HepG2 (cell line): ENCODE data around the gene ZNF106. TPM values are rescaled to one million over a fixed set of nuclear protein-coding genes. Genes with fewer than 3 reads are reported as not detected.

Source experiments
- CREM ChIP-seq, 2 experiments: sonication (generic) in 1 of 2; formaldehyde crosslinking in 1 of 2; IDR thresholded peaks; 2 replicates each; pipeline versions ENCODE4 v1.4.0 to v1.6.1; 2016 to 2020; ENCODE audit warnings: antibody characterized with exemption in 1 of 2, mild to moderate bottlenecking in 1 of 2, missing genetic modification reagents in 1 of 2
- DR1 ChIP-seq: sonication (generic); formaldehyde crosslinking; IDR thresholded peaks from 2 replicates; pipeline ENCODE4 v1.8.0; 2021; ENCODE audit warnings: mild to moderate bottlenecking, missing genetic modification reagents, inconsistent platforms
- FOXP4 ChIP-seq: sonication (generic); formaldehyde crosslinking; IDR thresholded peaks from 2 replicates; pipeline ENCODE4 v1.4.0; 2020; ENCODE audit warnings: missing genetic modification reagents
- HOXA3 ChIP-seq: sonication (generic); formaldehyde crosslinking; IDR thresholded peaks from 2 replicates; pipeline ENCODE4 v1.5.0; 2020; ENCODE audit warnings: missing genetic modification reagents
- MTA1 ChIP-seq: sonication (generic); formaldehyde crosslinking; IDR thresholded peaks from 2 replicates; pipeline ENCODE4 v1.4.0; 2020; ENCODE audit warnings: missing genetic modification reagents, mild to moderate bottlenecking, borderline replicate concordance
- RBFOX2 ChIP-seq: fragments of 200-400 bp; formaldehyde crosslinking; IDR thresholded peaks from 2 replicates; pipeline ENCODE4 v1.6.1; 2017; ENCODE audit warnings: low read depth, mild to moderate bottlenecking, low read length
- SNAPC5 ChIP-seq: sonication (generic); formaldehyde crosslinking; IDR thresholded peaks from 2 replicates; pipeline ENCODE4 v1.8.1; 2023; ENCODE audit warnings: mild to moderate bottlenecking, missing genetic modification reagents, borderline replicate concordance
- TFDP1 ChIP-seq: IDR thresholded peaks from 2 replicates; pipeline ENCODE4 v1.6.1; 2016; ENCODE audit warnings: missing compliant biosample characterization, missing genetic modification reagents, borderline replicate concordance
- TGIF2 ChIP-seq: IDR thresholded peaks from 2 replicates; pipeline ENCODE4 v1.6.1; 2016; ENCODE audit warnings: control low read depth, missing compliant biosample characterization
- ZHX1 ChIP-seq: sonication (generic); formaldehyde crosslinking; IDR thresholded peaks from 2 replicates; pipeline ENCODE4 v1.8.1; 2022; ENCODE audit warnings: low read depth, mild to moderate bottlenecking, missing genetic modification reagents
- ZNF280D ChIP-seq: sonication (generic); formaldehyde crosslinking; IDR thresholded peaks from 2 replicates; pipeline ENCODE4 v1.5.1; 2020; ENCODE audit warnings: mild to moderate bottlenecking, missing genetic modification reagents
- ZNF282 ChIP-seq: fragments of 450-650 bp; IDR thresholded peaks from 2 replicates; pipeline ENCODE4 v1.6.1; 2018; ENCODE audit not compliant: partially characterized antibody
- ZNF569 ChIP-seq: sonication (generic); formaldehyde crosslinking; IDR thresholded peaks from 2 replicates; pipeline ENCODE4 v1.5.0; 2020; ENCODE audit warnings: mild to moderate bottlenecking, missing genetic modification reagents, moderate library complexity, borderline replicate concordance
- polyA plus RNA-seq, 8 experiments: library from polyadenylated mRNA; depleted of rRNA in 3 of 8; stranded (reverse) in 7 of 8; unstranded in 1 of 8; fragments of >200 nt; fragmentation: Illumina TruSeq in 4 of 8; extraction: Trizol in 4 of 8; gene quantifications; 2 replicates each; pipeline versions ENCODE4 v1.2.1 to v1.2.3, GENCODE V29; 2011 to 2016; ENCODE audit warnings: low read depth in 4 of 8, missing spikeins in 1 of 8, mixed read lengths in 1 of 8; ENCODE audit not compliant: insufficient read depth in 1 of 8
- total RNA-seq, 5 experiments: library from RNA; depleted of rRNA; stranded (reverse); fragments of >200 nt; fragmentation: Illumina TruSeq; extraction: Trizol; gene quantifications; 2 replicates each; pipeline ENCODE4 v1.2.3, GENCODE V29; 2016; ENCODE audit warnings: low read depth in 1 of 5

ZNF106 gene
- total and polyA plus RNA-seq, 2 of the 13 experiments (the other 11 are each of a cell fraction or from before 2014, with no cell fraction given): 12.5 to 35.1 TPM

- peak; percentile 60; the same call in 1 of the 2 replicates for TF ChIP-seq ZNF280D (CRISPR knock-in tag)
- TF ChIP-seq ZNF569: 0 out of 2 replicates have a peak, but pooled peaks have one; percentile 52
- peak; percentile 95 for TF ChIP-seq RBFOX2
- no peak; the same call in 1 of the 2 replicates for TF ChIP-seq TFDP1 (CRISPR knock-in tag)
- peak; percentile 69 for TF ChIP-seq FOXP4 (CRISPR knock-in tag)
- TF ChIP-seq SNAPC5 (CRISPR knock-in tag): peak; percentile 78; the same call in 1 of the 2 replicates
- no peak for TF ChIP-seq TGIF2 (CRISPR knock-in tag)
- TF ChIP-seq ZNF282: no peak
- TF ChIP-seq MTA1 (CRISPR knock-in tag): peak; percentile 60
- 0 out of 2 replicates have a peak, but pooled peaks have one; percentile 51 for TF ChIP-seq ZHX1 (CRISPR knock-in tag)
- TF ChIP-seq CREM (IDR thresholded peaks at IDR 0.05): peak; percentile 82
- TF ChIP-seq CREM (CRISPR knock-in tag; IDR thresholded peaks at IDR 0.05): no peak; the same call in 1 of the 2 replicates
- peak; percentile 72; the same call in 1 of the 2 replicates for TF ChIP-seq DR1 (CRISPR knock-in tag)
- peak; percentile 89 for TF ChIP-seq HOXA3
Measured at GRCh38 chr15:42490671-42491538, at the start of gene ZNF106 (continued).
